ENCODE measurements around the gene HSD3B7.
"Not testable (repeated sequence)": the region's sequence is repeated elsewhere in the genome, so short reads cannot be mapped to it uniquely, and the experiment has no call there.

The HSD3B7 gene

DNA sequence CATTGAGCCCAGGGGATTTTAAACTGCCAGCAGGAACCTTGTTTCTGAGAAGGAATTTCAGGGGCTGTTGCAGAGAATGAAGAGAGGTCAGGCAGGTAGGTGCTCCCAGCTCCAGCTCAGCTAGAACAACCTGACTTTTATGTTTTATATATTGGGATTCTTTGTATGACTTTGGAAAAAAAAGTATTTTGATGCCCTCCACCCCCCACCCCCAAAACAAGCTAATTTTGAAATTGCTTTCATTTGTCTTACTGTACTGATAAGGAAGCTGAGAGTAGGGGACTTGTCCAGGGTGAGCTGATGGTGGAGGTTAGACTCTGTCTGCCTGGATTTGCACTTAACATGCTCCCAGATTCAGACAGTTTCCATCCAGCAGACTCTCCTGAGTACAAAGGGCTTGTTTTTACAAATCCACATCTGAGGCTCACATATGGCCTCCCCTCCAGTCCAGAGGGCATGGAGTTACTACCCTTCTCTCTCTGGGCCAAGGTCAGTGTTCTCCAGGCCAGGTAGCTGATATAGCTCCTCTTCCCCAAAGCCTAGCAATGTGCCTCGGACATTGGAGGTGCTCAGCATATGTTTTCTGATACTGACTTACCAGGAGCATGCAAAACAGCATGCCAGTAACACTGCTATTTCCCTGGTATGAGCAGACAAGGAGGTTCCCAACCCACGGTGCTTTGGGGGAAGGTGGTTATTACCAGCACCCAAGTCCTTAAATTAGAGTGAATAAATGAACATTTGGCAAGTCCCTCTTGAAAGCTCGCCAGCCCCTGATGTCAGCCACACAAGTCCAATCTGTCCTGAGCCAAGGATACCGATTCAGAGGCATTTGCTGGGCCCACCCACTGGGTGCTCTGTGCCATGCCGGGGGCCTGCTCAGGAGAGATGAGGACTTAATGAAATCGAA is 14.1 kb downstream of the HSD3B7 start:
- no peak for FAIRE-seq

DNA sequence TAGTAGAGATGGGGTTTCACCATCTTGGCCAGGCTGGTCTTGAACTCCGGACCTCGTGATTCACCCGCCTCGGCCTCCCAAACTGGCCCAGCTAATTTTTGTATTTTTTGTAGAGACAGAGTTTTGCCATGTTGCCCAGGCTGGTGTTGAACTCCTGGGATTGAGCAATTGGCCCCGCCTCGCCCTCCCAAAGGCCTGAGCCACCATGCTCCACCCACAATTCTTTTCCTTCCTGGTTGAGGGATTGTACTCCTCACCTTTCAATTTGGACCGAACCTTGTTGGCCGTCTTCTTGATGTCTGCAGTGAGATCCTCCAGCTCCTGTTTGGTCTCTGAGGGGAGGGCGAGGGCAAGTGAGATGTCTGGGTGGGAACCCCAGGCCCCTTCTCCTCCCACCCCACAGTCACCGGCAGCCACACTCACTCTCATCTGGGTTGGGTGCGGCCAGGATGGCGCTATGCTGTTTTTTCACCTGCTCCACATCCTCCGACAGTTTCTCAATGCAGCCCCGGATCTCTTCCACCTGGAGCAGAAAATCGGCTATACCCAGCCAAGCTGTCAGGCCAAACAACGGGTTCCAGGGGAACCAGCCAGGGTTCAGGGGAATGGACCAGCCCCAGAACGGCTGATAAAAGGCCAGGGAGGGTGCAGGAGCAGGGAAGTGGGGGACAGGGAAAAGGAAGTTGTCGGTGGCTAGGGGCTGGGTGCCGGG is 15.8 kb downstream of the HSD3B7 start:
- no peak for FAIRE-seq
- DNase-seq (ENCODE audit: extremely low spot score, insufficient read length, low read depth), result no peak

More for the DNA sequence above, 14.1 kb downstream of the HSD3B7 start:
- DNase-seq (ENCODE audit: extremely low spot score, insufficient read length, low read depth), result no peak

DNA sequence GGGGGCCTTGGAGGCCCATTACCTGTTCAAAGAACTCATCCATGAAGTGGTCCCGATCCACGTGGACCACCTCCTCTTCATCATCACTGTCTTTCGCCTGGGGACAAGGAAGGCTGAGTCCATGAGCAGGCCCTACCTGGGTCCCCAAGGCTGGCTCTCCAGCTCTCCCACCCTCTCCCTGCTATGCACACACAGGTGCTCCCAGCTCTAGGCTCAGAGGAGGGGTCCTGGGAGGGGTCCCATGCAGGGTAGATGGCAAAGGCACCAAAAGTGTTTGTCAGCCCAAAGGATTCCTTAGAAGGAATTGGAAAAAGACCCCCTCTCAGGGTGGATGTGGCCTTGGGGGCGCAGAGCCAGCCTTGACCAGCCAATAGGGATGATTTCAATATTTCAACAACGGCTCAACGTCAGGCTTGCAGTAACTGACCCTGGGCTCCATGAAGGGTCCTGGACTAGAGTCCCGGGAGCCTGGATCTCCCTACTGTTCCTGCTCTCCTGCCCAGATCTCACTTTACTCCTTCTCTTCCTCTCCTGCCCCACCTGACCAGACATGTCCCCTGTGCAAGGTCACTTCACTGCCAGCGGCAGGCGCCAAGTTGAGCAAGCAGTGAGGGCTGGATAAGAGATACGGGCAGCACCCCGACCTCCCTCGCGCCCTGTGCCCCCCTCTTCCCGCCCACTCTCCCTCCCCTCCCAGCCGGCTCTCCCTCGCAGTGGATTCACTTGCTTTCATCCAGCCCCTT is 16.7 kb downstream of the HSD3B7 start:
- no peak for FAIRE-seq

DNA sequence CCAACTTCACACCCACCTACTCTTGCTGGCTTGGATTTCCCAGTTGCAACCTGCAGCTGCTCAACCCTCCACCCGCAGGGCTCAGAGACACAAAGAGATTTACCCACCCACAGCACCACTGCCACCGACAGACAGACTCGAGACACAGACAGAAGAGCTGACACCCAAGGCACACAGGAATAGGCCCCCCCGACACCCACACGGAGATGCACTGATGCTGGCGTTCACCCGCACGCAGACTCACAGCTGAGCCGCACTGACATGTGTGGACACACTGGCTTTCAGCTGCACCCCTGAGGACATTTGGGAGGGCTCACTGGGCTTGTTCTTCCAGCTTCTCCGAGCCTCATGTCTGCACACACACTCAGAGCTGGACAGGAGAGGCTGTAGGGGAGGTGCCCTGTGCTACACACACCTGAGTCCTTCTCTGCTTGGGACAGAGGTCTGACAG is 17.3 kb downstream of the HSD3B7 start:
- no peak for FAIRE-seq
- DNase-seq (ENCODE audit: extremely low spot score, insufficient read length, low read depth), result no peak

More for the DNA sequence above, 16.7 kb downstream of the HSD3B7 start:
- DNase-seq (ENCODE audit: extremely low spot score, insufficient read length, low read depth), result no peak

DNA sequence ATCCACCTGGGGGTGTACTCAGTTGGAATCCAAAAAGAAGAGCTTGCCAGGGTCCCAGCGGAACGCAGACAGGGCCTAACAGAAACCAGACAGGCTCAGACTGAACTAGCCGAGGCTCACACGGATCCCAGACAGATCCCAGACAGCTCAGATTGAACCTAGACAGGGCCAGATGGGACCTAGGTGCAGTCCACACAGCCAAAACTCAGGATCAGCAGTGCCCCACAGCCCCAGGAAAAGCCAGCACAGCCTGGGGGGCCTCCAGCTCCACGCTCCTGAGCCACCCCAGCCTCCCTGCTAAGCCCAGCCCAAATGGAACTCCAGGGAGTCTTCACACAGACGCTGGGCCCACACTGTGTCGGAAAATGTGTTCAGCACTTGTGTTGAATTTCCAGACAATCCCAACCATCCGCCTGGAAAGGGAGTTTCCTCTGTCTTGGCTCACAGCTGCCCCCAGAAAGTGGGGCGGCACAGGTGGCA is 17.9 kb downstream of the HSD3B7 start:
- DNase-seq (ENCODE audit: extremely low spot score, insufficient read length, low read depth), result no peak
- no peak for FAIRE-seq

DNA sequence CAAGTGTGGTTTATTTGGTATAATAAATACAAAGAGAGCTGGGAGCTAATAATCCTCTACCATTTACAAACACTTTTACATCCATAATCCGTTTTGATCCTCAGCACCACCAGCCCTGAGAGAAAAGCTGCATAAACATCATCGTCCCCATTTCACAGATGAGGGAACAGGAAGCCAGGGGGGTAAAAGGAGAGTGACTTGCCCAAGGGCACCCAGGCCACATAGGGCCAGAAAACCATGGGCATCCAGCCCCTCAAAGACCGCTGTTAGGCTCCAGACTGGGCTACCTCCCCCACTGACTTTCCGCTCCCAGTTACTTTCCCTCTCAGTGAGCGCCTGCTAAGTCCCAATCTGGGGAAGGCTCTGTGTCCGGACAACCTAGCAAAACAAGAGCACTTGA is 18.7 kb downstream of the HSD3B7 start:
- no peak for DNase-seq (ENCODE audit: extremely low spot score, insufficient read length, low read depth)
- FAIRE-seq, result no peak

DNA sequence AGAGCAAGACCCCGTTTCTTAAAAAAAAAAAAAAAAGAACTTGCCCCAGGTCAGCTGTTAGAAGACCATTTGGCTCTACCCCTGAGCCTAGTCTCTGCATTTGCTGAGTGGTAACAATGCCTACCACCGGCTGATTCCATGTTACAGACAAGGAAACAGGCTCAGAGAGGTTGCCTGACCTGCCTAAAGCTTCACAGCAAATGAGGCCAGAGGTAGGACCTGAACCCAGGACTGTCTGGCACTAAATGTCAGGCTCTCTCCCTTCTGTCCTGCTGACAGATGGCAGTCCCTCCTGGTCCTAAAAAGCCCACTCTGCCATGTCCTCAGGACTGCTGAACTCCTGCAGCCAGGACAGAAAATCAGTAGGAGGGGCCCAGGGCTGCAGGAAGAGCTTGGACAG is 19.7 kb downstream of the HSD3B7 start:
- DNase-seq (ENCODE audit: extremely low spot score, insufficient read length, low read depth) (no peak), FAIRE-seq (no peak)

DNA sequence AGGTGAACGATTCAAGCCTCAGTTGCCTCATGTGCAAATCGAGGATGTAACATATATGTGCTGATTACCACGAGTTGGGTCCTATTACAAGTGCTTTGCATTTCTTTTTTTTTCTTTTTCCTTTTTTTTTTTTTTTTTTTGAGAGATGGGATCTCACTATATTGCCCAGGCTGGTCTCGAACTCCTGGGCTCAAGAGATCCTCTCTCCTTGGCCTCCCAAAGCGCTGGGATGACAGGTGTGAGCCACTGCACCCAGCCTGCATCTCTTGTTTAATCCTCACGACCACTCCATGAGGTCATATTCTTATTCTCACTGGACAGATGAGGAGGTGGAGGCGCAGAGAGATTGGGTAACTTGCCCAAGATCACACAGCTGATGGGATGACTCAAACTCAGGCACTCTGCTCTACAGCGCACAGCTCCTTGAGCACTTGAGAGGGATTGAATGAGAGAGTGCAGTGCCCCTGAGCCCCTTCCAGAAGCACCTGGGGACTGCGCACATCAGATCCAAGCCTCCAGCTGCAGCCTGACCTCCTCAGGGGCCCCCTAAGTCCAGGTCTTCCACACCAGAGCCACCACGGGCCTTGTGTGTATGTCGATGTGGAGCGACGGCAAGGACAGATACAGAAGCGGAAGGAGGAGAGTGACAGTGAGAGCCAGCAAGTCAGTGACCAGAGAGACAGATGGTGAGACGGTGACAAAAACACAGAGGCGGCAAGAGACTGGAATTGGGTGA is 20.5 kb downstream of the HSD3B7 start:
- FAIRE-seq (no peak), DNase-seq (ENCODE audit: extremely low spot score, insufficient read length, low read depth) (no peak)

DNA sequence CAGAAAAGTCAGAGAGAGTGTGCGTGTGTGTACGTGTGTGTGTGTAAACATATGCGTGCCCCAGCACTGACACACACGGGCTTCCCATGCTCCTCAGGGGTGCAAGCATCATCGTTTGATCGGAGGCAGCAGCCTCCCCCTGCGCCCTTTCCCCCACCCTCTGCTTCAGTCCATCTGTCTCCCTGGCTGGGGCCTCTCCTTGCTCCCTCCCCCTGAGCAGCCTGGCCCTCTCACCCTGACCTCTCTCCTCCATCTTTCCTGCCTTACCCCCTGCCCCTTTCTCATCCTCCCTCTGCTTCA is 21.0 kb downstream of the HSD3B7 start:
- no peak for FAIRE-seq
- DNase-seq (ENCODE audit: extremely low spot score, insufficient read length, low read depth), result no peak

DNA sequence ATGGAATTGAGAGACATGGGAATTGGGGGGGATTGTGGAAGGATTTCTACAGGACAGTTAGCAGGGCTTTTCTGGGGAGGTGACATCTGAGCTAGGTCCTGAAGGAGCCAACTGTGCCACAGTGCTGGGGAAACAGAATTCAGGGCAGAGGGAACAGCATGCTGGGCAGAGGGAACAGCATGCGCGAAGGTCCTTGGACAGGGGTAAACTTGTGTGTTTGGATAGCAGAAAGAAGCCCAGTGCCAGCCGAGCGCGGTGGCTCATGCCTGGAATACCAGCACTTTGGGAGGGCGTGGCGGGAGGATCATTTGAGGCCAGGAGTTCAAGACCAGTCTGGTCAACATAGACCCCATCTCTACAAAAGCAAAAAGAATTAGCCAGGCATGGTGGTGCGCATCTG is 21.6 kb downstream of the HSD3B7 start:
- no peak for DNase-seq (ENCODE audit: extremely low spot score, insufficient read length, low read depth)
- FAIRE-seq, result no peak

DNA sequence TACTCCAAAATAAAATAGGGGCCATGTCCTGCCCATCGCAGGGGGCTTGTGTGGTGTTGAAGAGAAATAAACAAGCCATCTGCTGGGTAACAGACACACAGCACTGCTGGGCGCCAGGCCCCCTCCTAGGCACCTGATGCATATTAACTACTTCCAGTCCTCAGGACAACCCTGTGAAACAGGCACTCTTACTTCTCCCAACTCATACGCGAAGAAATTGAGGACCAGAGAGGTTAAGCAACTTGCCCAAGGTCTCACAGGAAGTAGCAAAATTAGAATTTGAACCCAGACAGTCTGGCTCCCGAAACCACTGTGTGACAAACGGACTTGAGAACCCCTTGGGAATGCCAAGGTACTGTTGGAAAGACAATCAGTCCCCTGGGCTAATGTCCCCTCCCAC is 22.7 kb downstream of the HSD3B7 start:
- FAIRE-seq (no peak), DNase-seq (ENCODE audit: extremely low spot score, insufficient read length, low read depth) (no peak)

DNA sequence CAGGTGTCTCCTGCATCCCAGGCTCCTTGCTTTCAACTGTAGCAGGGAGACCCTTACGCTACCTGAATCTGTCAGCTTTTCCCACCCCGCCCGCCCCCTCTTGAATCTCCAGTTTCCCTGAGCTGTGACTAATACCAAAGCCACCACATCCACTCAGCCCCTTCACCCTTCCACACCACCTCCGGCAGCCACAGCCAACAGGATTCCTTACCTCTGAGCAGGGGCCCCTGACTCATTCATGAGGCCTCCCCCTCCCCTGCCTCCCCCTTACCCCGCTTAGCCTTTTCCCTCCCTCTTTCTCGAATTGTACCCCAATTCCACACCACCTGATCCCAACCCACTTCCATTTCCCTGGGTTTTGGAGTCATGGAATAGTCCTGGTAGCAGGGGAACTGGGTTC is 23.1 kb downstream of the HSD3B7 start:
- no peak for FAIRE-seq
- DNase-seq (ENCODE audit: extremely low spot score, insufficient read length, low read depth), result no peak

DNA sequence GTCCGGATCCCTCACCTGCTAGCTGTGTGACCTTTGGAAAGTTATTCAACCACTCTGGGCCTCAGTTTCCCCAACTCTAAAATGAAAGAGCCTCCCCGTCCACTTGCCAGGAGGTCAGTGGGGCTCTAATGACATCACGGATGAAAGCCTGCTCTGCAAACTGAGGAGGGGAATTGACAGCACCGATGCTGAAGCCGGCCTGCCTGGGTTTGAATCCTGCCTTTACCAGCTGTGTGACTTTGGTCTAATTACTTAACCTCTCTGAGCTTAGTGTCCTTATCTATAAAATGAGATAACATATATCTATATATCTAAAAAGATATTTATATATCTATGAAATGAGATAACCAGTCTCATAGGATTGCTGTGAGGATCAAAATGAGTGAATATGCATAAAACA is 23.5 kb downstream of the HSD3B7 start:
- DNase-seq (ENCODE audit: extremely low spot score, insufficient read length, low read depth) (no peak), FAIRE-seq (no peak)

DNA sequence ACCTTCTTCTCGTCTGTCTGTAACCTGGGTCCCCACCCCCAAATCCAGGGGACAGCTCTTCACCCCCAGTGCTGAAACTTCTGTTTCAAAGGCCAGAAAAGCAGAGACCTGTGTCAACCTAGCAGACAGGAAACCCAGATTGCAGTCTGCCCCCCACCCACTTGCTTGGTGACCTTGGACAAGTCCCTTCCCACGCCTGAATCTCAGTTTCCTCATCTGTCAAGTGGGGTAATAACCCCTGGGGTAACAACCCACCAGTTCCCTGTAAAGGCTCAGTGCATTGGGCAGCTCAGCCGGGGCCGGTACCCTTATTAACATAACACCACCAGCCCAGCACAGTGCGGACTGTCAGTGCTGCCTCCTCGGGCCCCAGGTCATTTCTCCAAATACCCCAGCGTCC is 24.1 kb downstream of the HSD3B7 start:
- FAIRE-seq, result no peak
- DNase-seq (ENCODE audit: extremely low spot score, insufficient read length, low read depth), result no peak

DNA sequence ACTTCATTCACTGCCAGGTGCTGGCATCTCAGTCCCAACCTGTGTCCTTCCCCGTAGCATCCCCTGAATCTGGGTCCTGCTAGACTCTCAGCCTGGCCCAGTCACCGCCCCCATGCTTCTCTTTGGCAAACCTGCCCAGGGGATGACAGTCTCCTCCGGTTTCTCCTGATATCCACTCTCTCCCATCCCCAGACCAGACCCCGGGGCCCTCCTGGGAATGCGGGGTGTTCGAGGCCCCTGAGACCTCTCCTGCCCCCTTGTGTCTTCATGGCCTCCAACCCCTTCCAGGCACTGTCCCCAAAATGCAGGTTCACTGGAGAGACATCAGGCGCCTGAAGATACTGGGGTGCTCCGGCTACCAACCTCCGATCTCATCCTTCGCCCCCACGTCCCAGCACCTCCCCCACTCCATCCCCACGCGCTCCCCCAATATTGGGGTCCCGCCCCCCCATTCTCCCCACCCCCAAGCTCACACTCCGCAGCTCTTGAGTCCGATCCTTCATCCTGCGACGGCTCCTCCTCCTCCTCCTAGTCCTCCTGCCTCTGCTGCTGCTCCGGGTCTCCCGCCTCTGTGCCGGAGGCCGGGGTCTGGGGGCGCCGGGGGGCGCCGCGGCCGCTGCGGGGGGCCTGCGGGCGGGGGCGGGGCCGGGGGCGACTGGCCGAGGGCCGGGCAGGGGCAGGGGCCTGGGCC is 25.0 kb downstream of the HSD3B7 start:
- no peak for FAIRE-seq

DNA sequence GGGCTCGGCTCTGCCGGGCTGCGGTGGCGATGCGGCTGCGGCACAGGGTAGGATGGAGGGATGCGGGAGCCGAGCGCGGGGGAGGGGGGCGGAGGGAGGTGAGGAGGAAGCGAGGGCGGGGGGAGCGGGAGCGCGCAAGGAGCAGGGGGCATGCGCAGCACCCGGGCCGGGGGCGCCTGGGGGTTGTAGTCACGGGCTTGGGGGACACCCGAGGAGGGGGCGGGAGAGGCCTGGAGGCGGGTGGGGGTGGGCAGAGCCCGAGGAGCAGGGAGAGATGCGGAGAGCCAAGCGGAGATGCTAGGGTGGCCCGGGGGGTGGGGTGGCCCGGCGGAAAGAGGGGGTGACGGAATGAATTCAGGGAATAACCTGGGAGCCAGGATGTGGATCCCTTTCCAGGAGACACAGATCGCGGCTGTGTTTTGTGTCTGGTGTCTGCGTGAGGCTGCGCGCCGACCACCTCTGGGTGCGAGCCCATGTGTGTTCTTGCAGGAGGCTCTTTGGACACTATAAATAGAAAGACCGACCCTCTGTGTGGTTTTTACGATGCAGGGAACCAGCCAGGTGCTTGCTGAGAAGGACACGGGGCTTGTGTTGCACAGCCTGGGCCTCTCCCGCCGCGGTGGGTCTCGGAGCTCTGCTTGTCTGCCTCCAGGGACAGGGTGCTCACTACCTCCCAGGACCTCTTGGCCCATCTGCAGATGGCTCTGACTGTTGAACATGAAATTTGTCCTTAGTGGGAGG is 25.7 kb downstream of the HSD3B7 start, which contains the start of gene STX1B:
Gene STX1B (minus strand): TSS at position 54 of the 741 bp plus-strand sequence. CDS start 242 bp downstream, outside the sequence.
- FAIRE-seq, result no peak
- DNase-seq (ENCODE audit: extremely low spot score, insufficient read length, low read depth), result no peak

More for the DNA sequence above, 25.0 kb downstream of the HSD3B7 start:
- no peak for DNase-seq (ENCODE audit: extremely low spot score, insufficient read length, low read depth)

DNA sequence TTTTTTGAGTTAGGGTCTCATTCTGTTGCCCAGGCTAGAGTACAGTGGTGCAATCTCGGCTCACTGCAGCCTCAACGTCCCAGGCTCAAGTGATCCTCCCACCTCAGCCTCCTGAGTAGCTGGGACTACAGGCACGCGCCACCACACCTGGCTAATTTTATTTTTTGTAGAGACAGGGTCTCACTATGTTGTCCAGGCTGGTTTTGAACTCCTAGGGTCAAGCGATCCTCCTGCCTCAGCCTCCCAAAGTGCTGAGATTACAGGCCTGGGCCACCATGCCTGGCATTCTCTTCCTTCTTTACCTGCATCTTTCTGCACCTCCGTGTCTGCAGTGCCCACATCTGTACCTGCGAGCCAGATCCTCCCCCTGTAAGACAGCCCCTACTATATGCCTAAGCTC is 26.8 kb downstream of the HSD3B7 start:
- not testable (repeated sequence) for FAIRE-seq; DNase-seq (ENCODE audit: extremely low spot score, insufficient read length, low read depth)

DNA sequence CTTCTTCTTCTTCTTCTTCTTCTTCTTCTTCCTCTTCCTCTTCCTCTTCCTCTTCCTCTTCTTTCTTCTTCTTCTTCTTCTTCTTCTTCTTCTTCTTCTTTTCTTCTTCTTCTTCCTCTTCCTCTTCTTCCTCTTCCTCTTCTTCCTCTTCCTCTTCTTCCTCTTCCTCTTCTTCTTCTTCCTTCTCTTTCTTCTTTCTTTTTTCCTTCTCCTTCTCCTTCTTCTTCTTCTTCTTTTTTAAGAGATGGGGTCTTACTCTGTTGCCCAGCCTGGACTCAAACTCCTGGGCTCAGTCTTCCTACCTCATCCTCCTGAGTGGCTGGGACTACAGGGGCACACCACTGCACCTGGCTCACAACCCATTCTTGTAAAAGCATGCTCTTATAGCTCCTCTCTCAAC is 28.3 kb downstream of the HSD3B7 start:
- not testable (repeated sequence) for FAIRE-seq; DNase-seq (ENCODE audit: extremely low spot score, insufficient read length, low read depth)

DNA sequence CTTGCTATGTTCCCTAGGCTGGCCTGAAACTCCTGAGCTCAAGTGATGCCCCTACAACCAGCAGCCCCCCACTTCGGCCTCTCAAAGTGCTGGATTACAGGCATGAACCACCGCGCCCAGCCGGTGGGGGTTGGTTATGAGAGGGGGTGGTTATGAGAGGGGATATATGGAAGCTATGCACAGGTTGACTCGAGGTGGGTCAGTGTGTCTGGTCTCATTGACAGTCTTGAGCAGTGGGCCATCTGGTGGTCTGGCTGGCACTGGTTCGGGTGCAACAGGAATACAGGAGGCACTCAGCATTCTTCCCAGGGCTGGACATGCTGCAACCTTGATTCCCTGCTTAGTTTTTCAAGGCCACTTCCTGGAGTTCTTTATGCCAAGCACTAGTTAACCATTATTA is 31.0 kb downstream of the HSD3B7 start:
- DNase-seq (ENCODE audit: extremely low spot score, insufficient read length, low read depth), result no peak
- no peak for FAIRE-seq

Measured in GM18507 (cell line).